ENCODE results near the gene KCNMA1. TPM values are rescaled to one million over a fixed set of nuclear protein-coding genes. Genes with fewer than 3 reads are reported as not detected.

Gene KCNMA1
- total RNA-seq, 1 donor from 2014 or later: 6.7 TPM

DNA sequence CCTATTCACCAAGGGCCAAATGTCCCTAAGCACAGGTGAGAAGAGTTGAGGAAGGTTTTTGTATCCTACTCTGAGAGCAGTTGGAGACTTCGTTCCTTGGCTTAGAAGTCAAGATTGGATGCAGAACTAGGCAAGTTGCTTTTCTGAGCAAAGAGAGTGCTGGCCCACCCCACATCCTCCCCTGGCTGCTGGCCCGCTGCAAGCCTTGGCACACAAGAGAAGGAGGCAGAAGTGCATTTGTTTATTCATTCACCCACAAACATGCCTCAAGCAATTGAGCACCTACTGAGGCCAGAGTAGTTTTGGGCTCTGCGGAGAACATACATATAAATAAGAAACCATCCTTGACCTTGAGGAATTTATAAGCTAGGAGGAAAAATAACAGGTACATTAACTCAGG, 318.9 kb downstream of the KCNMA1 start:
- DNase-seq (ENCODE audit: extremely low read depth, low read depth, low spot score): no peak

DNA sequence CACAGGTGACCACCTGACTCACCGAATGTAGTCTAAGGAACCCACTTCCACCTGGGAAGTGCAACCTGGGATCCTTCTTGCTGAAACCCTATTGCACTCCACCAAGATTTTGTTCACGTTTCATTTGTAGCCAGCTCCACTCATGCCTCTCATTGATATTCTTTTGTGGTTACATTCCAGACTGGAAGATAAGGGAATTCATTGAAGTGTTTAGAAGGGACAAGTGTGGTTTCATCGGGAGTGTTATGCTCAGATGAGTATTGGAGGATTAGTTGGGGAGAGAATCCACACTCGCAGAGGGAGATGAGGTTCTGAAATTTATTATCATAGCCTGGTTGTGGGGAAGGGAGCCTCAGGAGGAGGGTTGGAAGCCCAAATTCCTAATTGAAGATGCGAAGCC, 320.4 kb downstream of the KCNMA1 start:
- DNase-seq (ENCODE audit: extremely low read depth, low read depth, low spot score): no peak

DNA sequence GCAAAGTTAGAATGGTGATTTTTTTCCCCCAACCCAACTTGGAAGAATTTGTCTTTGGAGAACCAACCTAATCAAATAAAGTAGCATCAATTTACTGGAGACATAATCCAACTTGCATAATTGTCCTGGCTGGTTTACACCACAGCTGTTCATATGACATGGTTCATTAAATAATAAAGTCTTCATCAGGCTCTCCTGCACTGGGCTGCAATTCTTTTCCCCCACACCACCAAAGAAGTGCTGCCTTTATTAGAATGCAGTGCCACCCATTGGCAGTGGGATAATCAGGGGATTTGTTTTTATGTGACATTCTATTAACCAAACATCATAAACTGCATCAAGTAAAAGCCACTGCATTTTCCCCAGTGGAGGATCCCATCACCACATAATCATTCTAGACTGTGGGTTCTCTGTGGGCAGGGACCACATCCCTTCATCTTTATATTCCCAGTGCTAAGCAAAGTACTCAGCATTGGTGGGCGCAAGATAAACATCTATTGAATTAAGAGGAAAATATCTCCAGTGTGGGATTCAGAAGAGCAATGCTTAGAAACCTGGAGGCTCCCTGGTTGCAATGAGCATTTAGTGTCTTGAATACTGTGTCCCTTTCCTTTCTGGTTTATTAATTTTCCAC, 322.0 kb downstream of the KCNMA1 start:
- DNase-seq (ENCODE audit: extremely low read depth, low read depth, low spot score): no peak

DNA sequence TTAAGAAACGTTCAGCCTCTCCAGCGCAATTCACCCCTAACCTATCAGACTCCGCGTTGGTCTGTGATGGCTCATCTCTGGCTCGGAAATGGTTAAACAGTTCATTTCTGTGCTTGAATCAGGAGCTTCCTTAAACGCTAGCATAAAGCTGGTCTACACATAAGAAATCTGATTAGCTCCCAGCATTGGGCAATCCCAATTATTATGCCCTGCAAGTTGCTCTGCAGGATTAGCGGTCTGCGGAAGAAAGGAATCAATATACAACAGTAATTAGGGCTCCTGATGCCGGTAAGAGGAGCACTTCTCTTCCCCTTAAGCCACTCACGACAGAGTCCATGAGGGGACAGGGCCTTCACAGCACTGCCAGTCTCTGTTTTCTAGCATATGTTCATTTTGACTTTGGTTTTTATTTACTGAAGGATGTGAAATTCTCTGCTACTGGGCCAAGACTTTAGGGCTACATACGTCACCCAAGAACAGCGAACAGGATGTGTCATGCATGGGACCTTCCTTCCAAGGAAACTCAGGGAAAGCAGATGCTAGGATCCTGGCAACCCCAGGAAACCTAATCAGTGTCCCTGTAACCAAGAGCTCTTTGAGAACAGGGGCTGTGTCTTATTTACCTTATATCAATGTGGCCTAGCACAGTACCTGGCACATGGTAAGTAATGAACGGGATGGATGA, 324.4 kb downstream of the KCNMA1 start:
- DNase-seq (ENCODE audit: extremely low read depth, low read depth, low spot score): no peak

DNA sequence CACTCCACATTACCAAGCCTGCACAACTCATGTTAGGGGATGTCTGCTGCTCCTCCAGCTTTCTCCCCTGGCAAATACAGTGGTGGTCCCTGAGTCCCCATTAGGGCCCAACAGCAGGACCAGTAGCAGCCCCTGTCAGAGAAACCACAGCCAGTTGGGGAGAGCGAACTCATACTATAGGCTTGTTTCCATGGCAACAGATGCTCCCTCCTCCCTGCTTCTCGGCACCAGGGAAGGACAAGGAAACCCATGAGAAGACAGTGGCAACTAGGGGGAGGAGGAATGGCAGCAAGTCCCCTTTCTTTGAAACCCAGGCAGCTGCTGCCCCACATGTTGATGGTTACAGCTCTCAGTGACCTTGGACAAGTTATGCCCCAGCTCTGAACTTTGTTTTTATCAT, 326.4 kb downstream of the KCNMA1 start:
- no peak for DNase-seq (ENCODE audit: extremely low read depth, low read depth, low spot score)

DNA sequence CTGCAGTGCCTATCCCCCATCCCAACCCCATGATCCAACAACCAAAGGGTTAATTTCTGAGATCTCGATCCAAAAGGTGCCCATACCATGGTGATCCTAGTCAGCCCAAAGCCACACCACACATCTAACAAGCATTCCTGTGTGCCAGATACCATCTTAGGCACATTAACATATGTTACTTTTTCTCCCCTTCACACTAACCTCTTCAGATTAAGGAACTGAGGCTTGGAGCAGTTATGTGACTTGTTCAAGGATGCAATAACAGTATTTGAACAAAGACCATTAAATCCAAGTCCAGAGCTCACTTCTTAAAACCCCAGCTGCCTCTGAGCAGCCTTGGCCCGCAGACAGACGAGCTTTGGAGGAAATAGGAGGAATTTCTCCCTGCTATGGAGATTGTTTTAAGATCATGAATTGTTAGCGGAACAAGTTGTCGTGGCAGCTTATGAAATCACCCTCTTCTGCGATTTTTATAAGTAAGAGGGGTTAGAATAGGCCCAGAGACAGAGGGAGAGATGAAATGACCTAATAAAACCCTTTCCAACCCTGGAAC, 327.2 kb downstream of the KCNMA1 start:
- DNase-seq (ENCODE audit: extremely low read depth, low read depth, low spot score): no peak

DNA sequence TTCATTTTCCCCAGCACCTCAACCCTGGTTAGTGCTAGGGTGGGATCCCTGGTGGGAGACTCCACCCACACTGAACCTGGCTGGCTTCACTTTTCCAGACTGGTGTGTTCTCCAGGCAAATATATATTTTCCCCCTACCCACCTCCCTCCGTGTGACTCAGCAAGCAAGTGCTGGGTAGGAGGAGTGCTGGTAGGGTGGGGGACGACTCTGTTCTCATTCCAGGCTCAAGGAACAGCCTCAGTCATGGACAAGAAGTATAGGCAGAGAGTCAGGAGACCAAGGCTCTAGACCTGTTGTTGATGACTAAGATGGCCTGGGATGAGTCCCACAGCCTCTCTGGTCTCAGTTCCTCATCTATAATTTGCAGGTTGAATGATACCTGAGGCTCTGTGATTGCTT, 328.1 kb downstream of the KCNMA1 start:
- DNase-seq (ENCODE audit: extremely low read depth, low read depth, low spot score): no peak

DNA sequence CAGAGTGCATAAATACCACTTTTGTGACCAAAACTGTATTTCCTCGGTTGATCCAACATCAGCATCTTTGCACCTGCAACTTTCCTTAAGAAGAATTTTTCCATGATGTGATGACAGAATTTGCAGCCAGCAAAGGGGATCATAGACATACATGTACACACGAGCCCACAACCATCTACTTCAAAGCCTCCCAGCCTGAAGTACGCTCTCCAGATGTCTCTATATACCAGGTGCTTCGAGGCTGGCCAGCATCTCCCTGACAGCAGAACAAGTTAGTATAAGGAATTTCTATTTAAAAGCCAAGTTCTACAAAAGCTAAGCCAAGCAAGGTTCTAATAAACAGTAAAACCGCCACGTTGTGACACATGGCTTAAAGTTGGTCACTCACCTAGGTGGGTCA, 328.5 kb downstream of the KCNMA1 start:
- no peak for DNase-seq (ENCODE audit: extremely low read depth, low read depth, low spot score)

DNA sequence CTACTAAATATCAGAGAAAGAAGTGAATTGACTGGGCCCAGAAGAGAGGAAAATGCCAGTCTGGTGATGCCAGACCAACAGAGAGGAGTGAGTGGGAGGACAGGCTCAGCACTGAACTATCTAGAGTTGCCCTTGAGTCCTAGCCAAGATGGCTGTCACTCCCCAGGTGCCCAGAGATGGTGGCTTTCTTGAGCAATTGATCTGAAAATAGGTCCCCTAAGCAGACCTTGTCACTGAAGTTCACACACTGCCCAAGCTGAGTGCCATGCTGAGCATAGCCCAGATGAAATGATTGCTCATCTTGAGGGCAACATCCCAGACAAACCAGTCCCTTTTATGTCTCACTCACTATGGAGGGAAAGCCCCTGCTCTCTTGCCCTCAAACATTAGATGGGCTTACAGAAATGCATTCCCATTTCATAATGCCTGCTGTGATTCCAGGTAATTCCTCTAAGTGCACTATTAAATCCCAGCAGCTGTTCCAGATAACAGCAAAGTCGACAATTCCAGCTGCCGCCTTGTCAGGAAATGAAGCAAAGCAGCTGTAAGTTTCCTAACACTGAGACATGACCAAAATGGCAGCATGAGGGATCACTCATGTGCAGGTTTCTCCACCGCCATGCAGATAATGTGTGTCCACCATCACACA, 329.4 kb downstream of the KCNMA1 start:
- no peak for DNase-seq (ENCODE audit: extremely low read depth, low read depth, low spot score)

DNA sequence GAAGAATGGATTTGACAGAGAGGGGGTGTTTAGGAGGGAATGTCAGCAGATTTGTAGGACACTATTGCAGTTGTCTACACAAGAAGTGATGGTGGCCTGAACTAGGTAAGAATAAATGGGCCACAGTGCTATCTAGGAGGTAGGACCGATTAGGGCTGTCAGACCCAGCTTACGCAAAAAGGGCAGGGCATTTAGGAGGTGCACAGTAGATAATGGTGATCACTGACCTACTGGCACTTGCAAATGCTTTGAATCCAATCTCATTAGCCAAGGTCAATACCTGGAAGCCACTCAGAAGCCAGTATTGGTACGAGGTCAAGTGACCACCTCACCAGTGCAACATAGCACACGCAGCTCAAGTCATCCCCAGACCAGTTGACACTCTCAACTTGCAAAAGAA, 330.9 kb downstream of the KCNMA1 start:
- DNase-seq (ENCODE audit: extremely low read depth, low read depth, low spot score): no peak

DNA sequence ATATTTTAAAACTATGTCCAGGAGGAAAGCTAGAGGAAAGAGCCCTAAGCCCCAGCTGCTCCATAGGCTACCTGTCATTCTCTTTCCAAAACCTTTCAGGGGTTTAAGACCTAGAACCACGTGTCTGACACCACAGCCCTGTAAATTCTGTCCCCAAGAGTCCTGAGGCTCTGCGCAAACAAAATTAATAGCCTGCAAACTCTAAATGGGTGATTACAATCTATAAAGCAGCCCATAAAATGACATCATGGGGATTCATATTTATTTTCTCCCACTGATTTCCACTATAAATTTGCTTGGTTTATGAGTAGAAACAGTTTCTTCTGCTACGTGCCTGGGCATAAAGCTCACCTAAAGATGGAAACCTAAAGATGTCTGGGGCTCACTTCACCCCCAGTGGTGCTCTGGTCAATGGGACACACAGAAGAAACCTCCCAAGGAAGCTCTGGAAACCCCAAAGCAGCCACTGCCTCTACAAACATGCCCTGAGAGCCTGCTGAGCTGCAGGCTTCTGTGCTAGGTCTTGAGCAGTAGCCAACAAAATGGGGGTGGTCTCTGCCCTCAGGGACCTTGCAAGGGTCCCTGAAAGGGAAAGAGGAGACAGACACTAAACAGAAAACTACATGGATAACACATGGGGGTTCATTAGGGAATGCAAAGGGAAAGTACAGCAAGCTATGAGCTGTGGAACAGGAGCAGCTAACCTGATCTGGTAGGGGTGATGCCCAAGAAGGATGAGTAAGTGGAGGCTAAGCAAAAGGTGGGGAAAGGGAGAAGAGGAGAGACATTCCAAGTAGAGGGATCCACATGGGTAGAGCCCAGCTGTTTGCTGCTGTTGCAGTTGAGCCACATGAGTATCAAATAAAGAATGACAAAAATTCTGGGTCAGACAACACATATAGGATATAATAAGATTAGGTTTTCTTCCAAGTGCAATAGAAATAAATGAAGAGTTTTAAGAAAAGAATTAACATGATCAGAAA, 331.7 kb downstream of the KCNMA1 start:
- no peak for DNase-seq (ENCODE audit: extremely low read depth, low read depth, low spot score)

DNA sequence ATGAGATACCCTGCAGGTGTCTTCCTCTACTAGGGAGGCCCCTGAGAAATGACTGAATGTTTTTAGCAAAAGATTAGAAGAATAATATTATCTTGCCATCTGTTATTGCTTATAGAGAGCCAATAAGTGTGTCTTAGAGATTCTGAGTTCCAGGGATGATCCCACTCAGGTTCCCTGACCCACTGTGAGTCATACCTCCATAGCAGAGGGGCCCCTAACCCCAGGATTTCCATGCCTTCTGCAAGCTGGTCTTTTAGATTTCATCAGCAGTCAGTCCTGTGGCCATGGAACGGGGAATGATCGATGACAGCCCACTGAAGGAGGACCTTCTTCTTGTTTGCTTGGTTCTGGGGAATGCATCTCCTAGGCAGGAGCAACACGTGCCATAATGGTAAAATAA, 333.4 kb downstream of the KCNMA1 start:
- DNase-seq (ENCODE audit: extremely low read depth, low read depth, low spot score): no peak

DNA sequence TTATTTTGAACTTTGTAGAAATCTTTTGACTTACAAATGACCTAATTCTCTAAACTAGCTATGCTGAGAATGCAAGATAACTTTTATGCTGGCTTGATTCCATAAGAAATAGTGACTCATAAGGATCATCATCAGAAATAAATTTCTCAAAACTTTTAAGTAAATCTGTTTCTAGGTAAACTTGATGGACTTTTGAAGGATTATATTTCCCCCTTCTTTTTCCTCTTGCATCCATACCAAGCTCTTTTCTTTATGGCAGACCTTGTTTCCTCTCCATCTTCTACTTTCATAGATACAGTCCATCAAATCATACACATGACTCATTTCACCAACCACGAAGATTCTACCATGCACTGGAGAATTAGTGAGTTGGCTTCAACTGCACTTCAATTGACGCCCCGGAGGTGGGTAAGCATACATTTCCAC, 336.3 kb downstream of the KCNMA1 start:
- DNase-seq (ENCODE audit: extremely low read depth, low read depth, low spot score): no peak

DNA sequence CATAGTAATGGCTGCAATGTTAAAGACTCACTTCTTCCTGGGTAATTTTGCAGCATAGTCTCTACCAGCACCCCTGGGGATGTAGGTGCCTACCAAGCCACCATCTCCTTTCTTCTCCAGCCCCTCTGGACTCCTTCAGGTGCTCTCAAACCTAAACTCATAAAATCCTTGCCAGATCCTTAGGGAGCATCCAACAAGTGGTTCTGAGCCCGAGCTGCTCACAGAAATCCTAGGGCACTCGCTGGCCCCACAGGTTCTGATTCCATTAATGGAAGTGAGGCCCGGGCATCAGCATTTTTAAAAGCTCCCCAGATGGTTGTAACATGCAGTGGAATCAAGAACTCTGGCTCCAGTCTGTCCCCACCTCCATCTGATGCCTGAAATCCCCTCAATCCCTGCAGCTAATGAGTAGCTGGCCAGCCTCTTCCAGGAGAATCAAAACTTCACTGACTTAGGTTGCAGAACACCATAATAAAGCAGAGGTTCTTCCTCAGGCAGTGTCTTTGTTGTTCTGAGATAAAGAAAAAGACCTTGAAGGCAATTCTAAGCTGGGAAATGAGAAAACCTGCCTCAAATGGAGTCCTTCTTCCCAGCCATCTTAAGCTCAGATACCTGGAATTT, 336.8 kb downstream of the KCNMA1 start:
- DNase-seq (ENCODE audit: extremely low read depth, low read depth, low spot score): no peak

DNA sequence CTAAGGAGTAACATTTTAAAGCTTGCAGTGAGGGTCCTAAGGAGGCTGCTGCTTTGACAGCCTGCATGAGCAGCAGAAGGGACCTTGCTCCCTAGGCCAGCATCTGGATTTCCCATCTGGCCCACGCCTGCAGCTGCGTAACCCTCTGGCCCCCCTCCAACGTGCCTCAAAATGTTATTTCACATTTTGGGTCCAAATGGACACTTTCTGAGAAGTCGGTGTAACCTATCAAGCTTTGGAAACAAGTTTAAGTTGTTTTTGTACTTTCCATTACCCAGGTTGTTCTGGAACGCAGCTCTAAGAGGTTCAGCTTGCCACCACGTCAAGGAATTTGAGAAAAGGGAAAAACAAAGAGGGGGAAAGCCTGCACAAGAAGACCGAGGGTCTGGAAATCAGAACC, 338.3 kb downstream of the KCNMA1 start:
- DNase-seq (ENCODE audit: extremely low read depth, low read depth, low spot score): no peak

DNA sequence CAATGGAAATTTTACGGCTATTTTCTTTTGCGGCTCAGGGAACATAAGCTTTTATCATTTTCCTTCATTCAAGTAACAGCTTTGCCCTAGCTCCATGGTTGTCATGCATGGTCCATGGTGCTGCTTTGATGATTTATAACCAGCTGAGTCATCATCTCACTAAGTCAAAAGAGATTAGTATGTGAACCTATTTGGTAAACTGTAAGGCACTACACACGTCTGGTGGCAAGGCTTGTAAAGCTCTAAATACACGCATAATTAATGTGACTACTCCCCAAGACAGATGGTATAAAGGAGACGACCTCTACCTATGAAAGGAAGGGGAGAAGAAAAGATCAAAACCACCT, 340.2 kb downstream of the KCNMA1 start:
- DNase-seq (ENCODE audit: extremely low read depth, low read depth, low spot score): no peak

DNA sequence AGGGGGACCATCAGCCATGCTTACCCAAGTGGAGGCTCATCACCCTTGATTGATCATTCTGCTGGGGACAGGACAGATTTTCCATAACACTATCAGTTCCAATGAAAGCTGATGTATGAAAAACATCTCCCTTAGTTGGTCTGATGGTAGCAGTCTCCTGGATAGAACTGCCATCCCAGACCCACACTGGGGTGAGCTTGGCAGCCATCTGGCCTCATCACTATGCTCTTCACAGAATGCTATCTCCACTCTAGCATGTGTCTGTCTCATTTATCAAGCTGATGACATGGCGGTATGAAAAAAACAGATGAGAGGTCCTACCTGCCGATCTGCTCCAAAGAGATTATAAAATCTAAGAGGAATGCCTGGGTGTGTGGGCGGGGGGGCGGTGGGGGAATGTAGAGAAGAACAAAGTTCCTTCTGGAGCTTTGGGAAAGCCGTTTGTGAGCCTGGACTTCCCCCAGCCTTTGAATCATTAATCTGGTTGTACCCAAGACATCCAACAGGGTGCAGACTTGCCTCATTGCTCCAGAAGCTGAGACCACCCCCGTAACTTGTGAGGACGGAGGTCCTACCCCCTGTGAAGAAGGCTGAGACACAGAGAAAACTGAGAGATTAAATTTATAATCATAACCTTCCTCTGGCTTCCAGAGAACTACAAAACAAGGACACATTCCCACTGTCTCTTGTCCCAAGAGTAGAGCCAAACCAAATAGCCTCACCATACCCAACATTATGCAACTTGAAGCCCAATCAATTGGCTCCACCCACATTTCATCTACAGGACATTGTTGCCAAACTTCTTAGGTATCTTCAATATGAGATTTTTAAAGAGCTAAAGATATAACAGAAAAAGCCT, 340.8 kb downstream of the KCNMA1 start:
- DNase-seq (ENCODE audit: extremely low read depth, low read depth, low spot score): no peak

DNA sequence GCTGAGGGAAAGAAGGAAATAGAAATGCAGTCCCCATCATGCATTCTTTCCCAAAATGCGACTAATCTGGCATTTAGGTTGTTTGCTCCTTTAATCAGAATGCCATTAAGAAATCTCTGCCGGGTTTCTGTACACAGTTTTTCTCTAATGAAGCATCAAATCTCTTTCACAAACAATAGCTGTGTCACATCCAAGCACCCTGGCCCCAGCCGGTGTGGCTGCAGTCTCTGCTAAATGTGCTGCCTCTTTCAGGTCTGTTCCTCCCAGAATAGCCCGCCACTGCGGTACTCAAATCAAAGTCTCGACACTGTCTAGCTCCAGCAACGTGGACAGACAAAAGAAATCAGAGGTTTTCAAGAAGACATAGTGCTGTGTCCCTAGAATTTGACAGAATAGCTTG, 343.8 kb downstream of the KCNMA1 start:
- DNase-seq (ENCODE audit: extremely low read depth, low read depth, low spot score): no peak

DNA sequence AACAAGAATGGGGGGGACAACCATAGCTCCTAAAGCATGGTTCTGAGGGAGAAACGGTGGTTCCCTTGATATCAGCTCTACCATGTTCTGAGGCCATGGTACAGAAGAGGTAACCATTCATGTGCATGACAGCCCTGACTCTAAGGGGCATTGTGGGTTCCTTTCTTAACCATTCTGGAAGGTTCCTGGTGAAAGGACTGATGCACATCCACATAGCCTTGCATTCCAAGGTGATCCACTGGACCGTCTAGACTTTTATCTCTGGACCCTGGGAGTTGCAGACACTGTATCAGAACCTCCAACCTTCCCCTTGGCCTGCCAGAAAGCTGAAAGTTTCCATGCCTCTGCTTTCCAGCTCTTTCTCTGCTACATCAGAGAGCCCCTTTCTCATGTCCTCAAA, 344.3 kb downstream of the KCNMA1 start:
- DNase-seq (ENCODE audit: extremely low read depth, low read depth, low spot score): no peak

Measured in glomerular endothelial cell (primary cell).